ENCODE data around the gene PRR5L. TPM values are rescaled to one million over a fixed set of nuclear protein-coding genes. Genes with fewer than 3 reads are reported as not detected.

PRR5L gene
- total RNA-seq, 1 experiment from 2014 or later: not detected

- BruUV-seq (replicated peaks): no TSS peak
- Histone ChIP-seq H3K4me1 (no peaks in the 10 kb centered on the region), H3K27me3 (replicated peaks; ENCODE audit: control insufficient read depth, insufficient read depth, low read length) (no peaks in the 10 kb centered on the region), H3K4me3 (ENCODE audit: low read depth, low read length) (no peak overlapping the region), H3K36me3 (ENCODE audit: control insufficient read depth, insufficient read depth, low read length) (no peaks in the 10 kb centered on the region), H3K9me3 (no peaks in the 10 kb centered on the region)
- Mint-ChIP-seq H3K4me1 (ENCODE audit: low read depth, unreplicated experiment) (no peaks in the 10 kb centered on the region), H3K4me3 (ENCODE audit: unreplicated experiment) (no peak overlapping the region), H3K27ac (ENCODE audit: unreplicated experiment) (no peak overlapping the region), H3K9me3 (ENCODE audit: unreplicated experiment) (no peaks in the 10 kb centered on the region), H3K36me3 (ENCODE audit: insufficient read depth, unreplicated experiment) (no peaks in the 10 kb centered on the region), H3K27me3 (ENCODE audit: insufficient read depth, unreplicated experiment) (peaks cover 4% of the 10 kb centered on the region)
- TF ChIP-seq CTCF (IDR thresholded peaks at IDR 0.05; ENCODE audit: insufficient read depth in 1 of 2, low read depth in 1 of 2, low read length in 1 of 2, severe bottlenecking in 1 of 2, unreplicated experiment in 1 of 2): no peak
- no peak for DNase-seq
- POLR2A ChIA-PET: no interaction called here
- CTCF ChIA-PET: no interaction called here
- intact Hi-C loops (cut with micrococcal nuclease; ENCODE audit: unreplicated experiment): no loop called here
Measured at GRCh38 chr11:36411202-36411640, 115.1 kb downstream of the PRR5L start.

GRCh38 chr11:36412781-36413383 lies 116.8 kb downstream of the PRR5L start:
- Histone ChIP-seq H3K9me3 (no peaks in the 10 kb centered on the region), H3K4me1 (no peaks in the 10 kb centered on the region), H3K36me3 (ENCODE audit: control insufficient read depth, insufficient read depth, low read length) (no peaks in the 10 kb centered on the region), H3K4me3 (ENCODE audit: low read depth, low read length) (no peak overlapping the region), H3K27me3 (replicated peaks; ENCODE audit: control insufficient read depth, insufficient read depth, low read length) (no peaks in the 10 kb centered on the region)
- POLR2A ChIA-PET: no interaction called here
- no peaks in the 10 kb centered on the region for H3K9me3 Mint-ChIP-seq (ENCODE audit: unreplicated experiment)
- H3K4me1 Mint-ChIP-seq (ENCODE audit: low read depth, unreplicated experiment): no peaks in the 10 kb centered on the region
- no TSS peak for BruUV-seq (replicated peaks)
- intact Hi-C loops (cut with micrococcal nuclease; ENCODE audit: unreplicated experiment): no loop called here
- DNase-seq: no peak
- CTCF ChIA-PET: no interaction called here
- no peak overlapping the region for H3K4me3 Mint-ChIP-seq (ENCODE audit: unreplicated experiment)
- H3K36me3 Mint-ChIP-seq (ENCODE audit: insufficient read depth, unreplicated experiment): no peaks in the 10 kb centered on the region
- H3K27me3 Mint-ChIP-seq (ENCODE audit: insufficient read depth, unreplicated experiment): peaks cover 4% of the 10 kb centered on the region
- H3K27ac Mint-ChIP-seq (ENCODE audit: unreplicated experiment): no peak overlapping the region
- TF ChIP-seq CTCF (IDR thresholded peaks at IDR 0.05; ENCODE audit: insufficient read depth in 1 of 2, low read depth in 1 of 2, low read length in 1 of 2, severe bottlenecking in 1 of 2, unreplicated experiment in 1 of 2): no peak

- Mint-ChIP-seq H3K4me3 (ENCODE audit: unreplicated experiment) (no peak overlapping the region), H3K27me3 (ENCODE audit: insufficient read depth, unreplicated experiment) (peaks cover 2% of the 10 kb centered on the region), H3K27ac (ENCODE audit: unreplicated experiment) (no peak overlapping the region), H3K4me1 (ENCODE audit: low read depth, unreplicated experiment) (peaks cover 6% of the 10 kb centered on the region), H3K36me3 (ENCODE audit: insufficient read depth, unreplicated experiment) (no peaks in the 10 kb centered on the region), H3K9me3 (ENCODE audit: unreplicated experiment) (no peaks in the 10 kb centered on the region)
- Histone ChIP-seq H3K4me1 (peaks cover 6% of the 10 kb centered on the region; the same call in 1 of the 2 replicates), H3K36me3 (ENCODE audit: control insufficient read depth, insufficient read depth, low read length) (no peaks in the 10 kb centered on the region), H3K27me3 (replicated peaks; ENCODE audit: control insufficient read depth, insufficient read depth, low read length) (no peaks in the 10 kb centered on the region), H3K9me3 (no peaks in the 10 kb centered on the region), H3K4me3 (ENCODE audit: low read depth, low read length) (no peak overlapping the region)
- CTCF ChIA-PET: no interaction called here
- intact Hi-C loops (cut with micrococcal nuclease; ENCODE audit: unreplicated experiment): no loop called here
- no TSS peak for BruUV-seq (replicated peaks)
- DNase-seq: no peak
- no peak for TF ChIP-seq CTCF (IDR thresholded peaks at IDR 0.05; ENCODE audit: insufficient read depth in 1 of 2, low read depth in 1 of 2, low read length in 1 of 2, severe bottlenecking in 1 of 2, unreplicated experiment in 1 of 2)
- POLR2A ChIA-PET: no interaction called here
Measured at GRCh38 chr11:36417154-36417553, 121.1 kb downstream of the PRR5L start.
